Smooth muscle cell (in vitro differentiated cells): ENCODE results near the gene CDYL2. TPM values are rescaled to one million over a fixed set of nuclear protein-coding genes. Genes with fewer than 3 reads are reported as not detected.

ENCODE experiments used
- DNase-seq: peaks from one replicate; lab custom pipeline; 2025; ENCODE audit not compliant: unreplicated experiment; lab: John Stamatoyannopoulos, UW
- H2AFZ ChIP-seq: fragments of 200-600 bp; sonication (generic); 2 replicates; pipeline ENCODE4 v1.6.0; 2016; ENCODE audit warnings: antibody characterized with exemption, low read depth, mild to moderate bottlenecking
- H3F3A ChIP-seq: fragments of 200-600 bp; sonication (generic); 2 replicates; pipeline ENCODE4 v1.6.0; 2017; ENCODE audit warnings: antibody characterized with exemption, low read depth
- H3K27ac ChIP-seq: fragments of 200-600 bp; sonication (generic); 2 replicates; pipeline ENCODE4 v1.5.1; 2016; ENCODE audit warnings: low read depth, mild to moderate bottlenecking
- H3K27me3 ChIP-seq: fragments of 200-600 bp; sonication (generic); 2 replicates; pipeline ENCODE4 v1.6.1; 2016; ENCODE audit warnings: low read depth, mild to moderate bottlenecking
- H3K36me3 ChIP-seq: fragments of 200-600 bp; sonication (generic); 2 replicates; pipeline ENCODE4 v1.5.1; 2016; ENCODE audit warnings: low read depth
- H3K4me1 ChIP-seq: fragments of 200-600 bp; sonication (generic); 2 replicates; pipeline ENCODE4 v1.5.1; 2016; ENCODE audit warnings: low read depth
- H3K4me2 ChIP-seq: fragments of 200-600 bp; sonication (generic); 2 replicates; pipeline ENCODE4 v1.6.0; 2016; ENCODE audit warnings: mild to moderate bottlenecking
- H3K4me3 ChIP-seq: fragments of 200-600 bp; sonication (generic); 2 replicates; pipeline ENCODE4 v1.5.1; 2016; ENCODE audit warnings: mild to moderate bottlenecking
- H3K79me2 ChIP-seq: fragments of 200-600 bp; sonication (generic); 2 replicates; pipeline ENCODE4 v1.6.0; 2016; ENCODE audit warnings: low read depth, mild to moderate bottlenecking
- H3K9ac ChIP-seq: fragments of 200-600 bp; sonication (generic); 2 replicates; pipeline ENCODE4 v1.6.0; 2016; ENCODE audit warnings: low read depth
- H3K9me3 ChIP-seq: fragments of 200-600 bp; sonication (generic); replicated peaks from 2 replicates; pipeline ENCODE4 v1.5.1; 2016; ENCODE audit warnings: low read depth
- H4K20me1 ChIP-seq: fragments of 200-600 bp; sonication (generic); 2 replicates; pipeline ENCODE4 v1.6.0; 2016; ENCODE audit warnings: low read depth
- WGBS: methylation state at CpG from one replicate; pipeline ENCODE4 v1.1.7; 2016; ENCODE audit warnings: low lambda C conversion rate; 5-methylcytosine and 5-hydroxymethylcytosine counted together
- polyA plus RNA-seq: library from polyadenylated mRNA; unstranded; fragments of >200 nt; fragmentation: Nextera tagmentation; extraction: Ambion mirVana; gene quantifications from 2 replicates; pipeline ENCODE4 v1.2.1, GENCODE V29; 2016
- total RNA-seq: library from RNA; depleted of rRNA; stranded (reverse); fragments of >200 nt; gene quantifications from 2 replicates; pipeline ENCODE4 v1.2.3, GENCODE V29; 2014
- TF ChIP-seq, protein P1 (sequence below): fragments of 200-600 bp; sonication (generic); IDR thresholded peaks from 2 replicates; pipeline ENCODE4 v1.5.1; 2017; ENCODE audit warnings: borderline replicate concordance, mild to moderate bottlenecking, antibody characterized with exemption; ENCODE audit not compliant: insufficient read depth, poor library complexity, severe bottlenecking

The CDYL2 gene
- total and polyA plus RNA-seq, 2 experiments from 2014 or later: 2.0 to 2.9 TPM

DNA sequence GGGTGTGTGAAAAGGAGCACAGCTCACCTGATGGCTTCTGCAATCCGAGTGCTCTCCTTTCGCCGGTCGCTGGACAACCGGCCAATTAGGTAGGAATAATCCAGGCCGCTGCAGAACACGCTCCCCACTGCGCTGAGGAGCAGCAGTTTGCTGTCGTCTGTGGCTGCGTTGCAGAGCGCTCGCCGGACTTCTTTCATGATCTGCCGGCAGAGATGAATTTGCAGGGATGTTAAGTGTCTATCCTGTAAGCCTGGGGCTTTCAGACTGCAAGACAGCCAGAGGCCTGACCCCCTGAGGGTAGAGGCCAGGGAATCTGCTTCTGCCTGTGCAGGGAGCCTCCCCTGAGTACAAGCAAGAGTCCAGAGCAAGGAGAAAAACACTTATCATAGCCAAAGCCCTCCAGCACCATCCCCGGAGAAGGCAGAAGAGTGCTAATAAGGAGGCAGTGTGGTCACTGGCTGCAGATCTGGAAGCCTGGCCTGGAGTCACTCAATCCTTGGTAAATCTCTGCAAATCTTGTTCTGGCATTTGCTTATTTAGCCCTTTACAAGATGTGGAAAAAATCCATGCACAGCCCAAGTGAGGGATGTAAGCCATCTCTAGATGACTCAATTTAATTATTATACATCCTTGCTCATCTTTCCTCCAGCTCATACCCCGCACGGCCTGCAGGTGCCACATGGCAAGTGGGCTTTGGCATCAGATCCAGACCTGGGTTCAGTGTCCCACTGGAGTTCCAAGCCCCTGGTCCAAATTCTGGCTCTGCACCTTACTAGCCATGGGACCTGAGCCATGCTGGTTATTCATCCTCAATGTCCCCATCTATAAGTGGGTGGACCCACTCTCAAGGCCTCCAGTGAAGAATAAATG, 183.4 kb downstream of the CDYL2 start:
- Histone ChIP-seq H3K9ac (no peak overlapping the region), H3K4me2 (peak overlapping the region; percentile 15), H3F3A (no peaks in the 10 kb centered on the region), H3K4me1 (no peaks in the 10 kb centered on the region), H3K79me2 (no peaks in the 10 kb centered on the region), H3K9me3 (peaks cover 8% of the 10 kb centered on the region), H3K27me3 (no peaks in the 10 kb centered on the region), H3K27ac (no peak overlapping the region), H4K20me1 (no peaks in the 10 kb centered on the region), H3K36me3 (no peaks in the 10 kb centered on the region), H3K4me3 (no peak overlapping the region), H2AFZ (no peak overlapping the region)
- TF ChIP-seq, protein P1, sequence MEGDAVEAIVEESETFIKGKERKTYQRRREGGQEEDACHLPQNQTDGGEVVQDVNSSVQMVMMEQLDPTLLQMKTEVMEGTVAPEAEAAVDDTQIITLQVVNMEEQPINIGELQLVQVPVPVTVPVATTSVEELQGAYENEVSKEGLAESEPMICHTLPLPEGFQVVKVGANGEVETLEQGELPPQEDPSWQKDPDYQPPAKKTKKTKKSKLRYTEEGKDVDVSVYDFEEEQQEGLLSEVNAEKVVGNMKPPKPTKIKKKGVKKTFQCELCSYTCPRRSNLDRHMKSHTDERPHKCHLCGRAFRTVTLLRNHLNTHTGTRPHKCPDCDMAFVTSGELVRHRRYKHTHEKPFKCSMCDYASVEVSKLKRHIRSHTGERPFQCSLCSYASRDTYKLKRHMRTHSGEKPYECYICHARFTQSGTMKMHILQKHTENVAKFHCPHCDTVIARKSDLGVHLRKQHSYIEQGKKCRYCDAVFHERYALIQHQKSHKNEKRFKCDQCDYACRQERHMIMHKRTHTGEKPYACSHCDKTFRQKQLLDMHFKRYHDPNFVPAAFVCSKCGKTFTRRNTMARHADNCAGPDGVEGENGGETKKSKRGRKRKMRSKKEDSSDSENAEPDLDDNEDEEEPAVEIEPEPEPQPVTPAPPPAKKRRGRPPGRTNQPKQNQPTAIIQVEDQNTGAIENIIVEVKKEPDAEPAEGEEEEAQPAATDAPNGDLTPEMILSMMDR: no peak
- WGBS: 51% methylated on average over 17 of the region's 17 CpGs
- no peak for DNase-seq

DNA sequence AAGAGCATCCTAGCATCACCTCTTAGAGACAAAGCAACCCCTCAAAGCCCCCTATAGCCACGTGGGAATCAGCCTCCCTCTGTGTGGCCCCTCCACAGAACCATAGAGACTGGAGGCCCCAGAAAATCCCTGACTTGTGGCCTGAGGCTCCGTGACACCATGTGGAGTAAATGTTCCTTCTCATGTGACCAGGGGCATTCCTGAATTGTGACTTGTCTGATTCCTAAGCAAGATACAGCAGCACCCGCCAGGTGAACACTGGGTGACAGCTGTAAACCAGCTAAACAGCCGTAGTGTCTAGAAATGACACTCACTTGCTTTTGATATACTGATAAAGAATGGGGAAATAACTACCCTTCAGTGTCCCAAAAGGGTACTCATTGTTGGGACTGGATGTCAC, 184.6 kb downstream of the CDYL2 start:
- Histone ChIP-seq H3K27me3 (no peaks in the 10 kb centered on the region), H3K79me2 (no peaks in the 10 kb centered on the region), H3K4me2 (no peak overlapping the region), H2AFZ (no peak overlapping the region), H3K4me3 (no peak overlapping the region), H4K20me1 (no peaks in the 10 kb centered on the region), H3K9ac (no peak overlapping the region), H3F3A (no peaks in the 10 kb centered on the region), H3K9me3 (peaks cover 7% of the 10 kb centered on the region), H3K4me1 (no peaks in the 10 kb centered on the region), H3K36me3 (no peaks in the 10 kb centered on the region), H3K27ac (no peak overlapping the region)
- 62% methylated on average over 4 of the region's 4 CpGs for WGBS
- TF ChIP-seq, protein P1: no peak
- no peak for DNase-seq

DNA sequence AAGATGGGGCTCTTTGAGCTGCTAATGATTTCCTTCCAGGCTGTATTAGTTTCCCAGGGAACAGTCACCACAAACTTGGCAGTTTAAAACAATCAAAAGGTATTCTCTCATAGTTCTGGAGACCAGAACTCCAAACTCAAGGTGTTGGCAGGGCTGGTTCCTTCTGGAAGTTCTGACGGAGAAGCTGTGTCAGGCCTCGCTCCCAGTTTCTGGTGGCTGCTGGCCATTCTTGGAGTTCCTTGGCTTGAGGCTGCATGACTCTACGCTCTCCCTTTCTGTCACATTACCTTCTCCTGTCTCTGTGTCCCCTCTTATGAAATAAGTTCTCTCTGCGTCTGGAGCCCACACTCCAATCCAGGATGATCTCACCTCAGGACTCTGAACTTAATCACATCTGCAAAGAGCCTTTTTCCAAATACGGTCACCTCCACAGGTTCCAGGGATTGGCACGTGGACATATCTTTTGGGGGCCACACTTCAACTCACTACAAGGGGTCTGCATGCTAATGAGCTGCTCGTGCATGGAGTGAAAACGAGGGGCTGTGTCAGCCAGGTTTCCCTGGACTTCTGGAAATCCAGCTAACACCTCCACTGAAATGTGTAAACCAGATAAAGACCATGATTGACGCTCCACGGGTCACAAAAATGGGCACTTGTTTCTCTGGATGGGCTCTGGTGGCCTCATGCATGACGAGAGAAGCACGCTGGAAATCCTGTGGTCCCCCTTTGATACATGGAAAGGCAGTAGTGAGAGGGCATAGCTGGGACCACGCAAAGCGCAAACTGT, 185.3 kb downstream of the CDYL2 start:
- H3K9ac ChIP-seq: no peak overlapping the region
- DNase-seq: no peak
- H3F3A ChIP-seq: no peaks in the 10 kb centered on the region
- TF ChIP-seq, protein P1: no peak
- no peak overlapping the region for H3K4me3 ChIP-seq
- 94% methylated on average over 14 of the region's 14 CpGs for WGBS
- H3K9me3 ChIP-seq: no peaks in the 10 kb centered on the region
- H3K4me2 ChIP-seq: no peak overlapping the region
- H3K79me2 ChIP-seq: no peaks in the 10 kb centered on the region
- H3K27ac ChIP-seq: no peak overlapping the region
- H3K27me3 ChIP-seq: no peaks in the 10 kb centered on the region
- H3K36me3 ChIP-seq: no peaks in the 10 kb centered on the region
- H3K4me1 ChIP-seq: no peaks in the 10 kb centered on the region
- H4K20me1 ChIP-seq: no peaks in the 10 kb centered on the region
- no peak overlapping the region for H2AFZ ChIP-seq
